HG02981 (cell line): ENCODE results near the gene APC2.
"Not testable (repeated sequence)": the region's sequence is repeated elsewhere in the genome, so short reads cannot be mapped to it uniquely, and the experiment has no call there.

Experiments used
- ATAC-seq: cut with Tn5 transposase; IDR thresholded peaks from one replicate; pipeline ENCODE4 v1.9.1; 2021; ENCODE audit warnings: mild to moderate bottlenecking, moderate library complexity; ENCODE audit not compliant: unreplicated experiment

Gene APC2

DNA sequence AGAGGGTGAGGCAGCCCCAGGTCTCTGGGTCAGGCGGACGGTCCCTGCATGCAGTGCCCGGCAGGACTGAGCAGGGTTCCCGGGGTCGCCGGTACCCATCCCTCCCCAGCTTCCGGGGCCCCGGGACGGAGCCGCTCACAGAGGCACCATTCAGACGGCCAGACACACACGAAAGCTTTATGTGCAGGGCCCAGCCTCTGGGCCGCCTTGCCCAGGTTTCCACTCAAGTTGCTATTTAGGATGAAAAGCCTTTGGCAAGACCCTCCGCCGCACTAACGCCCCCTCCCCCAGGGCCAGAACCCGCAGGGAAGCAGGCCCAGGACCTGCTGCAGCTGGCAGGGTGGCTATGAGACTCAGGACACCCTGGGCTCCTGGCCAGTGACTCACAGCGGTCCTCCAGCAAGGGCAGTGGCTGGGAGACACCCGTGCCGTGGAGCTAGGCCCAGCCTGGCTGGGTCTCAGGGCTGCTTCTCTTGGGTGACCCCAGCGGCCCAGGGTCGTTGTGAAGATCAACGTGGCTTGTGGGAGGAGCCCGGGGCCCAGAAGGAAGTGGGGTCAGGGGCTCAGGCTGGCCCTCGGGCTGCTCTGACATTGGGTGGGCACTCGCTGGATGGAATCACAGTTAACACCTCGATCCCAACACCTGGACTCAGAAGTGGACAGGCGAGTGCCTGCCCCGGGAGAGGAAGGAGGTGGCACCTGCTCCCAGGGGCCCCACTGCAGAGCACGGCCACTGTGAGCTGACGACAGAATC, 24.3 kb downstream of the APC2 start:
- no peak for ATAC-seq

DNA sequence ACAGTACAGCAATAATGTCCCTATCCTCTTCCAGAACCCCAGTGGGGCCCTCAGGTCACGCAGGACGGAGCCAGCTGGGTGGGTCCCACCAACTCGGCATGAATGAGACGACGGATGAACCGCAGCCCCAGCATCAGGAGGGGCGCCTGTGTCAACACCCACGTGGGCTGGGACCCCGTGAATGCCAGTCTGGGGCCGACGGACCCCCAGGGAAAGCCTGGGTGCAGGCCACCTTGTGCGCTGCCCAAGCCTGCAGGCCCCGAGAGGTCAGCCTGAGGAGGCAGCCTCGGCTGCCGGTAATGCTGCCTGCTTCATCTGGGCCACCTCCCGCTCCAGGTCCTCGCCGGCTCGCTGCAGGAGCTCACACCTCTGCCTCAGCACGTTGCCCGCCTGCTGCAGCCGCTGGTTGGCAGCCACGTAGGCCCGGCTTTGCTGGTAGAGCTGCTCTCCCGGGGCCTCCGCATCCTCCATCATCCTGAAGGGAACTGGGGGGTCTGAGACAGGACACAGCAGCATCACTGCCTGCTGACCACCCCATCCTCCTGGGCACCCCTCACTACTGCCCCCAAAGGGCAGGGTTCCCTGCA, 24.9 kb downstream of the APC2 start:
- ATAC-seq: no peak

DNA sequence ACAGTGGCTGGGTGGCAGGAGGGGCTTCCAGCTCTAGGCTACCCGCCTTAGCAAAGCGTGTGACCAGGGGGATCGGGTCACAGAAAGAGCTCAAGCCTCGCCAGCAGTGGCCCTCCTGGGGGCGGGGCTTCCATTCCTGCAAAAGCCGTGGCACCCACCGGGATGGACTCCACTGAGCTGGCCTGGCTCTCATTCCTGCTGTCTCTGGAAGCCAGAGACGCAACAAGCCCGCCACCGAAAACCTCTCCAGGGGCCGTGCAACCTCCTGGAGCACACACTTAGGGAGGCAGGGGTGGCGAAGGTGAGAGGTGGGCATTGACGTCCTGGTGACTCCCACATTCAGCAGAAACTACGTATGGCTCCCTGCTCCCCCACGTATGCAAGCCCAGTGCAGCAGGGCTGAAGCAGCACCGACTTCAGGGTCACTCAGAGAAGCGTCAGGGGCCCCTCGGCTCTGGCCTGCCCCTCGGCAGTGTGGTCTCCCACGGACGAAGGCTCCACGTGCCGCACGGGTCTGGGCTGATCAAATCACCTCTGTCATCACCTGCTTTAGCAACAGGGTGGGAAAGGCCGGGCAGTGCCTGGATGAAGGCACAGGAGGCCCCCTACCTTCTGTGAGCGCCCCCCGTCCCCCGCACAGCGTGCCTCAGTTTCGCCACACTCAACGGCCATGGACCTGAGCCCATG, 26.0 kb downstream of the APC2 start:
- ATAC-seq: no peak

DNA sequence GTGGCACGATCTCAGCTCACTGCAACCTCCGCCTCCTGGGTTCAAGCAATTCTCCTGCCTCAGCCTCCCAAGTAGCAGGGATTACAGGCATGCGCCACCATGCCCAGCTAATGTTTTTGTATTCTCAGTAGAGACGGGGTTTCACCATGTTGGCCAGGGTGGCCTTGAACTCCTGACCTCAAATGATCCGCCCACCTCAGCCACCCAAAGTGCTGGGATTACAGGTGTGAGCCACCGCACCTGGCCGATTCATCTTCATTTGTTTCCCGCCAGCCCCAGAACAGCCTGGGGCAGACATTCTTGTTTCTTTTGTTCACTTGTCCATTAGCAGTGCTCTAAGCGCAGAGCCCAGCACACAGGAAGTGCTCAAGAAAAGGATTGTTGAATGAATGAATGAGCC, 27.1 kb downstream of the APC2 start:
- ATAC-seq: not testable (repeated sequence)

DNA sequence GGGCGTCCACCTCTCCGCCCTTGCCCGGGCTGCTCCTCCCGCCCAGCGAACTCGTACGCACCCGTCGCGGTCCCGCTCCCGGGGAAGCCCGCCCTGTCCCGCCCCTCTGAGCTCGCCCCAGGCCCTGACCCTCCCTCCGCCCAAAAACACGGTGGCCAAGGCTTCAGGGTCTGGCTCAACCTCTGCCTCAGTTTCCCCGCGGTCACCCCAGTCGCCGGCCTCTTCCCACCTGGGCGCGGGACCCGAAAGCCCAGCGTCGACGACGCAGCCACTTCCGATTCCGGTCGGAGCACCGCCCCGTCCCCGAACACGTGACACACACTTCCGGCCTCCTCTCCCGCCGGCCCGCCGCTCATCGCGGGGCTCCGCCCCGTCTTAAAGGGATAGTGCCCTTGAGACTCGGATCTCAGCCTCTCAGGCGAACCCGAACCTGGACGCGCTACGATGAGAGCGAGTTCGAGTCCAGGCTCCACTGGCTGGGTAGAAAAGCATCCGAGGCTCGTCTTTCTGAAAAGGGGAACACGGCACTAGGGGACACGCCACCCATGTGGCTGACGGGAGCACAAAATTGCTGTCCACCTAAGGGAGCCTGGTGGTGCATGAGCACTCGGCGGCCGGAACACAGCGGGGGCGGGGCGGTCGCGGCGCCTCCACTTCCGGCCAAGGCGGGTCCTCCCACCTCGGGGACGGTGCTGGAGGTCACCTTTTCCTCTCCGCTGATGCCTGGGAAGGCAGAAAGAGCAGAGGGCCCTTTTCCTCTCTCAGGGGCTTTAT, 29.2 kb downstream of the APC2 start, which contains the start of gene C19orf25:
C19orf25 (minus strand) TSS at position 282 of the 774 bp plus-strand sequence. CDS start 312 bp downstream, outside the sequence.
- ATAC-seq: peak; percentile 87

DNA sequence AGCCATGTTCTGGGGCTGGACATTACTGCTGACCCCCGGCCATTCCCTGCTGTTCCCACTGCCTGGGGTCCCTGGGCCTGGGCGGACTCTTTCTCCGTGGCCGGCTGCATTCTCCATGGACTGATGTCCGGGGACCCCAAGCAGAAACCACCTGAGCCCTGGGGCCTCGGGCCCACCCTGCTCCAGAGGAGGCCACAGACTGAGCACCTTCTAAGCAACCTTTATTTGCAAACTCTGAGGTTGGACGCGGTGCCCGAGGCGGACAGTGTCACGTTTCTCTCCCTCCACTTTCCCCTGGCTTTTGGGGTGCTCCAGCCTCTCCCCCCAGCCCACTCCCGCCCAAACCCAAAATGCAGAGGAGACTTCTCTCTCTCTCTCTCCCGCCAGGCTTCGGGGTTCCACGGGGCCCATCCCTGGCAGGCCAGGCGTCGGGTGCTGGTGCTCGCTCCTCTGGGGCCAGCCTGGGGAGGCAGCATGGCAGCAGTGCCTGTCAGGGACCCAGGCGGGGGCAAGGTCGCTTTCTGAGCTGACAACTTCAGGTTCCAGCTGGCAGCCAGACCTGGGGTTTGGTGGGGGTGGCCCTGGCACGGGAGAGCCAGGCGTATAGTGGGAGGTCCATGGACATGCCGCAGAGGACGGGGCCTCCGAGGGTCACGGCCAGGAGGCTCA, 31.4 kb downstream of the APC2 start:
- no peak for ATAC-seq

DNA sequence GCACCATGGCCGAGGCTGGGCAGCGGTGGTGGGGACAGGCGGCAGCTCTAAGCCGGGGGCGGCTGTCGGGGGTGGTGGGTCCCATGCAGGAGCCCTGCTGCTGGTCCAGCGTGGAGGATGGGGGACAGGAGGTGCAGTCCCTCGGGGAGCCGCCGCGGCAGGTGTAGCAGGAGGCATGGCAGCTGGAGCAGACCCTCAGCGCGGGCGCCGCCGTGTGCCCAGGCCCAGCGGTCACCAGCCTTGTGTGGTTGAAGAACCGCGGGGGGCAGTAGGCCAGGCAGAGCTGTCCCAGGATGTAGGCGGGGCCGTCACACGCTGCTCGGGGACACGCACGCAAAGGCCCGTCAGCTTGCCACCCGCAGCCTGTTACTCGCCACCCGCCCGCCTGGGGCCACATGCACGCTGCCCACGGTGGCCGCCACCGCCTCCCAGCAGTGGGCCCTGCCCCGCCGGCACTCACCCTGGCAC, 32.0 kb downstream of the APC2 start:
- no peak for ATAC-seq

DNA sequence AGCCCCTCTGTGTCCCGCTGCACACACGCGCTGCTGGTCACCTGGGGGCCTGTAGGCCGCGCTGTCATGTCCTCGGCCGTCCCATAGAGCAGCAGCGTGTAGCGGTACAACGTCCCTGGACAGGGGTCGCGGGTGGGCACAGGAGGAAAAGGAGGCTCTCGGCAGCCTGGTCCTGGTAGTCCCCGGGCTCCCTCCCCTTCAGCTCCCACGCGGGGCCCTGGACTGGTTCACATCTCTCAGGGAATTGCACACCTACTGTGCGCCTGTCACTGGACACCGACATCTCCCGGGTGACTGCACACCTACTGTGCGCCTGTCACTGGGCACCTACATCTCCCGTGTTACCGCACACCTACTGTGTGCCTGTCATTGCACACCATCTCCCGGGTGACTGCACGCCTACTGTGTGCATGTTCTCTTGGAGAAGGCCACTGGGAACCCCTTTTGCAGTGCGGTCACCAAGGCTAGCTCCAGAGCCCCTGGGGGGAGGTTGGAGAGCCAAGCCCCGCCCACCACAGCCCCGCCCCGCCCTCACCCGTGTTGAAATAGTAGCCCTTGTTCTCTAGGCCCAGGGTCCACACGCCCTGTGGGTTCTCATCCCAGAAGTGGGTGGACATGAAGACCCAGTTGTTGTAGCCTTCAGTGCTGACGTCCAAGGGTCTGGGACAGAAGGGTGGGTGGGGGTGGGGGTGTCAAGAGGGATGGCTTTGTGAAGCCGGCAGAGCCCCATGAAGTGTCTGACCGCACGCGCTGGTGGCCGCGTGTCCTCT, 32.6 kb downstream of the APC2 start:
- ATAC-seq: no peak

DNA sequence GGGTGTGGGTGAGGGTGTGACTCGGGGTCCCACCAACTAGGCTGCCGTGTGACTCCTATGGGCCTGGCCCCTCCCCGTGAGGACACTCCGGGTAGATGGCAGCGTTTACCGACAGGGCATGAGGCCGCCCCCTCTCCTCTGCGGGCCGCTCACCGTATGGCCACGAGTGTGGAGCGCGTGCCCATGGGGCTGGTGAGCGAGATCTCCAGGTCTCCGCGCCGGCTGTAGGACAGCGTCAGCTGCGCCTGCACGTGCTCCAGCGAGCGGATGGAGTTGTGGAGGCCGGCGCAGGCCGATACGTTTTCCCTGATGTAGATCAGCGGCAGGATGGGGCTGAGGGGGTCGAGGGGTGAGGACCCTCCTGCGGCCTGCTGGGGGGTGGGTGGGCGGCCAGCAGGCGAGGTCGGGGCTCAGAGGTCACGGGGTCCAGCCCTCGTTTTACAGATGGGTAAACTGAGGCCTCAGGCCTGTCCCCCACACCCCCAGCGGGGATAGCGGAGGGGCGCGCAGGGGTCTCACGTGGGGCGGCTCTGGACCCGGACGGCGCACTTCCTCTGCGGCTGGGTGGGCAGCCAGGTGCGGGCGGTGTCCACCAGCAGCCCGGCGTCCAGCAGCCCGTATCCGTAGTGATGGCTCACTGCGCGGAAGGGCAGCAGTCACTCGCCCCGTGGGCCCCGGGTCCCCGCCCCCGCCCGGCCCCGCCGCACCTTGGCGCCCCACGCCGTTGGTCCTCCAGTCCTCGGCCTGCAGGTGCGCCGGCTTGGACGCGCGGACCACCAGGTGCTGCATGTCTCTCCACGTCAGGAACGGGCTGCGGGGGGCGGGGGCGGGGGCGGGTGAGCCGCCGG, 33.4 kb downstream of the APC2 start:
- ATAC-seq: no peak

DNA sequence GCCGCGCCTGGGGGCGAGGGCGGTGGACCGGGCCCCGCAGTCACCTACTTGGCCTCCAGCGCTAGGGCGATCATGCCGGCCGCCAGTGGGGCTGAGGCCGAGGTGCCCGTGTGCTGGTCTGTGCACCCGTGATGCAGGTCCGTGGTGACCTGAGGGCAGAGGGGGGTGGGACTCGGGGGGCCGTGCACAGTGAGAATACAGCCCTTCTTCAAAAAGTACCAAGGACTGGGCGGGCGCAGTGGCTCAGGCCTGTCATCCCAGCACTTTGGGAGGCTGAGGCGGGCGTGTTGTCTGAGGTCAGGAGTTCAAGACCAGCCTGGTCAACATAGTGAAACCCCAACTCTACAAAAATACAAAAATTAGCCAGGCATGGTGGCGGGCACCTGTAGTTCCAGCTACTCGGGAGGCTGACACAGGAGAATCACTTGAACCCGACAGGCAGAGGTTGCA, 34.1 kb downstream of the APC2 start:
- ATAC-seq: no peak

DNA sequence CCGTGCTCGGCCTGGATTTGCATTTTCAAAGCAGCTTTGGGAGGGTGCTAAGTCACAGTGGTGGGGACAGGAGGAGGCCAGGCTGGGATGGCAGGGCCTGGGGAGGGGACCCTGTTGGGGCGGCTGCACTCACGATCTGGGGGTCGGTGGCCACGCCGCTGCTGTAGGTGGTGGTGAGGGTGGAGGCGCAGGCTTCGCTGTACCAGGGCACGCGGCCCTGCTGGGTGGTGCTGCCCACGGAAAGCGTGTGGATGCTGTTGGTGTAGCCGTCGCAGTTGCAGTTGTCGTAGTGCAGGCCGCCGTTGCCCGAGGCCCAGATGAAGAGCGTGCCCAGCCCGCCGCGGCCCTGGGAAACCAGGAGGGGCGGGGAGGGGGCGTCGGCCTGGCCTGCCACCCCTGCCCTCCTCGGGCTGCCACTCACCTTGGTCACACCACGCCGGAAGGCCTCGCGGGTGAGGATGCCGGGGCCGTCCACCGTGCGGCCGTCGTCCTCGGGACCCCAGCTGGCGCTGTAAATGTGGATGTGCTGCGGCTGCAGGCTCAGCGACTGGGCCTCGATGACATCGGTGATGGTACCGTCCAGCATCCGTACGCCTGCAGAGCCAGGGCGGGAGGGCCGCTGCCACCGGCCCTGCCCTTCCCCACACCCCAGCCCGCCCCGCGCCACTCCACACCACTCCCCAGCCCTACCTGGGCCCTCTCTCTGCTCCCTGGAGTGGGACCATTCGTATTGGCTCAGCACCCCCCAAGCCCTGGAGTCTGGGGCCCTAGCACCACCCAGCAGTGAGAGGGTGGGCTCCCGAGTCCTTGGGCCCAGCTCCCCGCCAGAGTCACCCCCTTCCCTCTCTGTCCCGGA, 37.0 kb downstream of the APC2 start:
- no peak for ATAC-seq

DNA sequence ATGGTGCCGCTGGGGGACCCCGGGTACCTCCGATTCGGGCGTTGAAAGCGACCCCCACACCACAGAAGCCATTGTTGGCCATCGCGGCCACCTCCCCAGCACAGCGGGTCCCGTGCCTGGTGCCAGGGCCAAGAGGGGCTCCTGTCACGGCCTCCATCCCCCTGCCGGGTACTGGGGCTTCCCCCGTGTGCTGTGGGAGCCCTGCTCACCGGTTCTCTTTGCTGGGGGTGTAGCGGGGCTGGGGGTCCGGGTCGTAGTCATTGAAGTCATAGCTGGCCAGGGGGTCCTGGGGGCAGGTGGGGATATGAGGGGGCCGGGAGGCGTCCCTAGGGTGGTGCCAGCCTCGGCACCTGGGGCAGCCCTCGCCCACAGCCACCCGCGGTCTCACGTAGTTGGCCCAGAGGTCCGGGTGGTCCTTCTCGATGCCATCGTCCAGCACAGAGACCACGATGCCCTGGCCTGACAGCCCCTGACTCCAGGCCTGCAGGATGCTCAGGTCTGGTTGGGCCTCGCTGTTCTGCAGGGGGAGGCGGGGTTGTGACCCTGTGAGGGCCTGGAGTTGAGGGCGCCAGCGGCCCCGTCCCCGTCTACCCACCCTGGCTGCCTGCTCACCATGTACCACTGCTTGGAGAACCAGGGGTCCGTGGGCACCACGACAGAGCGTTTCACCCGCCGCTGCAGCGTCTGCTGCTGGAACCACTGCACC, 37.8 kb downstream of the APC2 start:
- ATAC-seq: no peak

DNA sequence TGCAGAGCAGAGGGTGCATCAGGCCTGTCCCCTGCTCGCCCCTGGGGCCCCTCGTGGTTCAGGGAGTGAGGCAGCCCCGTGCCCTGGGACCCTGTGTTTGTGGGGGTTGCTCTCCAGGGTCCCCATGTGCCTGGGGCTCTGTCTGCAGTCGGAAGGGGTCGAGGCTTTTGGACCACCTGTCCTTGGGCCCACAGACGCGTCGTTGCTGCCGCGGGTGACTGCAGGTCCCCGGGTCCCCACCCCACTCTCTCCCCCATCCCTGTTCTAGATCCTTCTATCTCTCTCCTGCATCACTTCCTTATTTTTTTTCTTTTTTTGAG, 38.3 kb downstream of the APC2 start:
- ATAC-seq: no peak

DNA sequence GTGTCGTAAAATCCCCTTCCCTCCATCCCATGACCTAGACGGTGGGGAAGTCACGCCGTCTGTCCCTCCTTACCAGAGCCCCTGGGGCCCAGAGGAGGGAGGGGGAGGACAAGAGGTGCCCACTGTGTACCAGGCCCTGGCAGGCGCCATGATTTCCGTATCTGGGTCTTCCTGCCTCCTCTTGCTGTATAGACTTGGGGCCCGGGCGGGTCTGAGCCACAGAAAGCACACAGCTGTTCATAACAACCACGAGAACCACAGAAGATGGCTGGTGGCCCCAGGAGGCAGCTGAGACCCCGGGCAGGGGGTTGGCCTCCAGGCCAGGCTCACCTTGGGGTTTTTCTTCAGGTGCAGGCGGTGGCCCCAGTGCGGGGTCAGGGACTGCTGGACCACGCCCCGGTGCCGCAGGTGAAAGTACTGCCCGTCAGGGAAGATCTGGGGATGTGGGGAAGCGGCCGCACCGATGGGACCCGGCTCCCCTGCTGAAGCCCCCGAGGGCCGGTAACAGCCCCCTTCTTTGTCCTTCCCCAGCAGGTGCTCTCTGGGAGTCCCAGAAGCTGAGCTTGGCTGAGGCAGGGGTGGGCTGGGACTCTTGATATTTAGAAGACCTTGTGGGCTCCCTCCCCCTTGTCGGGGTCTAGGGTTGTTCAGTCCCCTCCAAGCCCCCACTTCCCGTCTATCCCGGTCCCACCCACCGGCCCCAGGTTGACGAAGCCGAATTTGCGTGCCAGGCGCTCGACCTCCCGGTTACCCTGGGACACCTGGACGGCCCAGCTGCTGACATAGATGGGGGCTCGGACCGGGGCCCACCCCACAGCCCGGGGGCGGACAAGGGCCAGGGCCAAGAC, 39.8 kb downstream of the APC2 start:
- ATAC-seq: no peak

DNA sequence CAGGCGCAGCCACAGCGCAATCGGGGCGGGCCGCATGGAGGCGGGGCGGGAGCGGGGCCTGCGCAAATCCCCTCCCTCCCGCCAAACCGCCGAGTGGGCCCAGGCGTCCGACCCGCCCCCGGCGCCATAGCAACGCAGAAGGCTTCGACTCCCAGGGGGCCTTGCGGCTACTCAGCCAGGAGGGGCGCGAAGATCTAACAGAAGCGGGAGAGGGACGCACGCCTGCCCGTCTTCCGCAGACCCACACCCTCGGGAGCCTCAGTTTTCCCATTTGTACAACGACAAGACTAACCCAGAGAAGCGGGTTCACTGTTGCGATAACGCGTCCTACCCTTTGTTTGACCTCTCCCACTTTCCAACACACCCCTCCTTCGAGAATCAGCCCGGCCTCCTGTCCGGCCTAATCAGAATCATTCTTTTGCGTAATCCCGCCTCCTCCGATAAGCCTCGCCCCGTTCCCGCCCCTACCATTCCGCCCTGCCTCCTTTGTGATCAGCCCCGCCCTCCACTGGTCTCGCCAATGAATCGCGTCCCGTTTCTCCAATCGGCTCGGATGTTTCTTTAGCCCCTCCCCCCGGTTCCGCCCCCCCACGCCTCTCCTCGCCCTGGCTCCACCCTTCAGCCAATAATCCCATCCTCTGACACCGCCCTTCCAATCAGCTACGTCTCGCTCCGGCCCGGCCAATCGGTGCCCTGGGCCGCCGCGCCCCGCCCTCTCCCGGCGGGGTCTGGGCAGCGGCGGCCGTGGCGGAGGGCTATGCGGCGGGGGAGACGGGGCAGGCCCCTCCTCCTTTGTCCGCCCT, 40.6 kb downstream of the APC2 start, which contains the start of gene PCSK4:
PCSK4 (minus strand) TSS at position 40 of the 803 bp plus-strand sequence; CDS start at position 36, 4 bp downstream.
- ATAC-seq: peak; percentile 76
